ENCODE data around the gene TANC1.

TANC1 gene

GRCh38 chr2:158963071-158963470, 5.4 kb upstream of the TANC1 start:
- no peak for DNase-seq

DNA sequence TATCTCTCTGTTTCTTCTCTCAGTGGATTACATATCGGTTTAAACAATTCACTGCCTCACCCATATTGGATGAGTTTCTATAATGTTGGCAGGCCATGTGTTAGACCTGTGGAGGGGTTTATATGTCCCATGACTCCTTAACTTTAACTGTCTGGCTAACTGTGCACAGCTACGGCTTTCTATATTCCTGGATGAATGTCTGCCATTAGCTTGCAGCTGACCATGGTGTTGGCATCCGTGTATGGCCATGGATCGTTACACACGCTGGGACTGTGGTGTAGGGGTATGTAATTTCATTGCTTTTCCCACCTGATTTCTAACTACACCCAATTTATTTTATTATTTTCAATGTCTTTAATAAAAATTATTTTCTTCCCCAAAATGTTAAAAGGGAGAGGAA, 3.3 kb upstream of the TANC1 start:
- no peak for DNase-seq

DNA sequence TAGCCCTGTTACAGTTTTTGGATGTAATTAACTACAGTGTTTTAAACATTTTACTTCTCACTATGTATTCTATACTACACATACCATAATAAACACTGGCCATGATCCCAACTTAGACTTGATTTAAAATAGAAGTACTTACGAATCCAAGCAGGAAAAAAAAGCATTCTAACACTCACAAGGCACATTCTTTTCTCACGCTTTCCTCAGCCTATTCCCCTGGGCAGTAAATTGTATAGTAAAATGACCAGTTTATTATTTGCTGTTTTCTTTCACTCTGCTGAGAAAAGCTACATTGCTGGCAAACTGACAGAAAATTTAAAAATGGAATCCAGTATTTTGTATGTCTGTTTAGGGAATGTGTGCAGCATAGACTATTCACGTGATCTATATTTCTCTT, 2.8 kb upstream of the TANC1 start:
- DNase-seq = no peak

GRCh38 chr2:158966312-158966711, 2.1 kb upstream of the TANC1 start:
- DNase-seq = no peak

DNA sequence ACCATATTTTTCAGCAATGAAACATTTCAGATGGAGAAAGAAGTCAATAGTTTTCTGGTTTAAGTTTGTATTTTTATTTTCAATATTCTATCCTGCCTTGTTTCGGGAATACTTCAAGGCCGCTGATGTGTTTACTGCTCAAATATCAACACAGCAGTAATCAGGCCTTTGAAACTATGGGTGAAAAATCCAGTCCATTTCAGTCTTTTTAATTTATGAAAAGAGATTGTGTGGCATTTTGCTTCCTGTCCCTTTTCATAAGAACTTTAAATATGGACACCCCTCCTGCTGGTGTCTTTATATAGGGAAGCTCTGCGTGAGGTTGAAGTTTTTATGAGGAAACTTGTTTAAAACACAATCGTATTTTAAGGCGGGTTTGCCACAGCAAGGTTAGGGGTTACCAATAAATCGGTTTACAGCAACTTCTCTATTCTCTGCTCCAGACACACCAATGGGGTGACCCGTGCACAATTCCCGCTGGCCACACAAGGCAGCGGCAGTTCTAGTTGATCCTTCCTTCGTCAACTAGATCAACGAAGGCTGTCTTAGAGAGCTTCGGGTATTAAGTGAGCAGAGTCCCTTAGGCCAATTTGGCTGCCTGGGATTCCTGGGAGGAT, 1.2 kb upstream of the TANC1 start:
- DNase-seq = no peak

DNA sequence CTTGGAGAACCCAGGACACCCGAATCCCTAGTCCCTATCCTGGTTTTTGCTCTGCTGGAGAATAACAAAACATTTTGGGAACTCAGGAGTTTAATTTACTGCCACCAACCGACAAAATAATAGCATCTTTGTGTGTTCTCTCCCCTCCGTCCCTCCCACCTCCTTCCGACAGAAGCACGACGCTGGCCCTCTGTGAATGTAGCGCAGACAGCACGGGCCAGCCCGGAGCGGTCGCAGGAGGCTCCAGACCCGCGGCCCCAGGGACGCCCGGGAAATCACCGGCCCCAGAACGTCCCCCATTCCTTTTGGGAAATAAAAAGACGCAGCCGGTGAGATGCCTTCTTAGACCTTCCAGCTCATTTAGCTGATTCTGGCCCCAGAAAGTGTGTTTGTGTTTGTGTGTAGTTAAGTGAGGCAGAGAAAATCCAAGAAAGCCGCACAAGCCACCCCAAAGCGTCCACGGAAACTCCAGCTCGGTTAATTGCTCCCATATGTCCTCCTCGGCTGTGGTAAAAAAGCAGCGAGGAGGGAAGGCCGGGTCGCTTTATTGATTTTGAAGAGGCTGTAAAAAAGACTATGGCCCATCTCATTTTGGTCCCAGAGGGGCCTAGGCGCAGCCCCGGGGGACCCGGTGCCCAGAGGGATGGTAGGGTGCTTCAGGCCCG, 577 bp upstream of the TANC1 start:
- peak; percentile 17 for DNase-seq

GRCh38 chr2:158969162-158969714, 798 bp downstream of the TANC1 start:
- DNase-seq = no peak

DNA sequence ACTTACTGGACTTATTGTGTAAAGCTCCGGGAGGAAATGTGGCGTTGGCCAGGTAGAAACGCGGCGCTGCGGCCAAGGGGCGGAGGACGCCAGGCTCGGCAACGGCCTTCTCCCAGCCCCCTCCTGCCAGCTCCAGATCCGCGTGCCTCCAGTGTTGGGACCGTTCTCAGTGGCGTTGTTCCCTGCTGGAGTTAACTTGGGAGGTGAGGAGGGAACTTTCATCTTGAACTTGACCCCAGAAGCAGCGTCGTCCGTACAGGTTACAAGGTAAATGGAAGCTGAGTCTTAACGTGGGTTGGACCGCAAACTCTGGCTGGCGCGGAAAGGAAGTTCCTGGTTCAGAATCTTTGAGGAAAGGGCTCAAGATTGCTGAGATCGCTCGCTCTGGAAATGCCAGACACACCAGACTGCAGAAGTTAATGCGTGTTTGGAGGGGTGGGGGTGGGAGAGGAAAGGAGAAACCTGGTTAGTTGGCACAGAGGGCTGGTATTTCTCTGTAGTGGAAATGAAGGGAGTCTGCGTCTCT, 1.3 kb downstream of the TANC1 start:
- DNase-seq = no peak

DNA sequence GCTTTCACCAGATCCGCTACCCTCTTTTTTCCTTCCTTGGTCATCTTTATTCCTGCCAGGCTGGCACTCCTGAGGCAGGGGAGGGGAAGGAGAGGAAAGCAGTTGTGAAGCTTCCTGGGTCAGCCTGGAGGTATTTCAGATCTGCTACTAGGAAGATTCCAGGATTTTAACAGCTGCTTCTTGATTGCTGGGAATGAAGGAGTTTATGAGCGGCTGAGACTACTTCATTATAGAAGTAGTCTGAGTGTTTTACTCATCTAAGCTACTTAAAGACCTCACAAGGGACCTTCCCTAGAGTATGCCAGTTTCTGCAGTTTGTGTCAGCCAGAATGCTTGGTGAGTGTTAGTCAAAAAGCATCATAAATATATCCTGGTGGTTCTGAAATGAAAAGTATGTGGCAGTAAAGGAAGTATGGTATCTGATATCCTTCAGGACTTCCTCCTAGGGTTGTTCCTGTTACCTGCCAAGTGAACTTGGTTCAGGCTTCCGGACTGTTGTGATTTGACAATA, 1.9 kb downstream of the TANC1 start:
- no peak for DNase-seq

GRCh38 chr2:158973116-158973956, 4.9 kb downstream of the TANC1 start:
- no peak for DNase-seq

DNA sequence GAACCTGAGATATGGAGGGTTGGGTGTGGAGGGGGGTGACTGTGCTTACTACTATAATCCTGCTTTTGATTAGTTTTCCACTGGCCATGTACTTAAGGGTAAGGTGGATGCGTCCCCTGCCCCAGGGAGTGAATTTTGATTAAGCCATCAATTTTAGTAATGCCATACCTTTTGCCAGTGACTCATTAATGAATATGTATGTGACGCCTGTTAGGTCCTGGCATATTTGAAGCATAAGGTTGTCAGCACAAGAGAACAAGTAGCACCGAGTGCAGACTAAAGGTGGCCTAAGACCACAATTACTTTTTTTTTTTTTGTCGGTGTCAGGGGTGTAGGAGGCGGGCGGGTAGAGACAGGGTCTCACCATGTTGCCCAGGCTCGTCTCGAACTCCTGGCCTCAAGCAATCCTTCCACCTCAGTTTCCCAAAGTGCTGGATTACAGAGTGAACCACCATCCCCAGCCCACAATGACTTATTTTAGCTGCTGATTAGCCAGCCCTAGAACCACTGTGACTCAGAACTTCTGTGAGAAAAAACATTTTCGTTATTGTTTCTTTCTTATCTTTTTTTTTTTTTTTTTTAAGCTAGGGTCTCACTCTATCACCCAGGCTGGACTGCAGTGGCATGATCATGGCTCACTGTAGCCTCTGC, 7.0 kb downstream of the TANC1 start:
- no peak for DNase-seq

- no peak for DNase-seq
These were observed 11.3 kb downstream of the TANC1 start for GRCh38 chr2:158979772-158980171.

DNA sequence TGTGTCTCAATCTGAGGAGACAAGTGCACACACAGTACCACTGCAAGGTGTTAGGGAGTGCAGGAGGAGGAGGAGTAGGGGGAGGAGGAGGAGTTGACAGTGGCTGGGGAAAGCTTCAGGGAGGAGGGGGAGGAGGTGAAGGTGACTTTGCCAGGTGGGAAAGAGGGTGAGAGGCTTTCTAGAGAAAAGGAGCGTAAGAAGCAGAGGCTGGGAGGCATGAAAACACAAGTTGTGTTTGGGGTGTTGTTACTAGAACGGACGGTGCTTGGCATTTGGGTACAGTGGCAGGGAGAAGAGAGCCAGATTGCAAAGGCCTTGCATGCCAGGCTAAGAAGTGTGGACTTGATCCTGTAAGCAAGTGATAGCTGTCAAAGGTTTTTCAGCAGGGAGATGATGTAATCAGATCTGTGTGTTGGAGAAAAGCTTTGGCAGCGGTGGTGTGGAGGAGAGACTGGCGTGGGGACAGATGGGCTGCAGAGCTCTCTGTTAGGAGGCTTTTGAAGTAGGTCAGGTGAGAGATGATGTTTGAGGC, 16.2 kb downstream of the TANC1 start:
- DNase-seq = no peak

DNA sequence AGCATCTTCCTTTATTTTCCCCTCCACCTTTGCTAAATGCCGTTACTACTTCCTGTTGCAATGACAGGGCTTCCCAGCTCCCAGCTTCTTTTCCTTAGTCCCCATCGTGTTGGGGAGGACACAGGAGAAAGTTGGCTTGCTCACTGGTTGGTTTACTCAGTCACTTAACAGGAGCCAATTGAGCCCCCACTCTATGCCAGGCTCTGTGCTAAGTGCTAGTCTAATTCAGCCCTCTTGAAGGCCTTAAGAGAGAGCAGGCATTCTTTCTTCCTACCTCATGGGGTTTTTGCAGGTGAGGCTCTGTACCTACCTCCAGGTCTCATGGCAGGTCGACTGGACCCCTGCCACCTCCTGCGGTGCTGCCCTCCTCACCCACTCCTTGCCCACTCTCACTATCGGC, 20.1 kb downstream of the TANC1 start:
- no peak for DNase-seq

DNA sequence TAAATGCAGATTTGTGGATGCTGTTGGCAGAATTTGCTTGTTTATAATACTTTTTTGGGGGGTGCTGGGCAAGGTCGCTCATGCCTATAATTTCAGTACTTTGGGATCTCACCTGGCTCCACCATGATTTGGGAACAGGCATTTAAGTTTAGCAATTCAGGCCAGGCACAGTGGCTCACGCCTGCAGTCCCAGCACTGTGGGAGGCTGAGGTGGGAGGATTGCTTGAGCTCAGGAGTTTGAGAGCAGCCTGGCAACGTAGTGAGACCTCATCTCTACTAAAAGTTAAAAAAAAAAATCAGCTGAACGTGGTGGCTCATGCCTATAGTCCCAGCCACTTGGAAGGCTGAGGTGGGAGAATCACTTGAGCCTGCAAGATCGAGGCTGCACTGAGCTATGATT, 20.7 kb downstream of the TANC1 start:
- DNase-seq = no peak

GRCh38 chr2:158990397-158991214, 22.2 kb downstream of the TANC1 start:
- DNase-seq = peak; percentile 24

DNA sequence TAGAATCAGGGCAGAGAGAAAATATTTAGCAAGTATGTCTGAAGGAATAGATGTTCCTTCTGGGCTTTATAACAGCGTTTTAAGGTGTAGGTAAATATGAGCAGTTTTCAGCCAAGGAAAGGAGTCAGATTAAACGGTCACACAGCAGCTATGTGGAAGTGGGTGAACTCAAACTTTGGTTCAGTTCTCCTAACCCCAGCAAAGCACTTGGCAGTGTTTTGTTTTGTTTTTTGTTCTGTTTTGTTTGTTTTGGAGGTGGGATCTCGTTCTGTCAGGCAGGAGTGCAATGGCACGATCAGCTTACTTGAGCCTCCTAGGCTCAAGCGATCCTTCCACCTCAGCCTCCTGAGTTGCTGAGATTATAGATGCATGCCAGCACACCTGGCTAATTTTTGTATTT, 24.6 kb downstream of the TANC1 start:
- DNase-seq = no peak

DNA sequence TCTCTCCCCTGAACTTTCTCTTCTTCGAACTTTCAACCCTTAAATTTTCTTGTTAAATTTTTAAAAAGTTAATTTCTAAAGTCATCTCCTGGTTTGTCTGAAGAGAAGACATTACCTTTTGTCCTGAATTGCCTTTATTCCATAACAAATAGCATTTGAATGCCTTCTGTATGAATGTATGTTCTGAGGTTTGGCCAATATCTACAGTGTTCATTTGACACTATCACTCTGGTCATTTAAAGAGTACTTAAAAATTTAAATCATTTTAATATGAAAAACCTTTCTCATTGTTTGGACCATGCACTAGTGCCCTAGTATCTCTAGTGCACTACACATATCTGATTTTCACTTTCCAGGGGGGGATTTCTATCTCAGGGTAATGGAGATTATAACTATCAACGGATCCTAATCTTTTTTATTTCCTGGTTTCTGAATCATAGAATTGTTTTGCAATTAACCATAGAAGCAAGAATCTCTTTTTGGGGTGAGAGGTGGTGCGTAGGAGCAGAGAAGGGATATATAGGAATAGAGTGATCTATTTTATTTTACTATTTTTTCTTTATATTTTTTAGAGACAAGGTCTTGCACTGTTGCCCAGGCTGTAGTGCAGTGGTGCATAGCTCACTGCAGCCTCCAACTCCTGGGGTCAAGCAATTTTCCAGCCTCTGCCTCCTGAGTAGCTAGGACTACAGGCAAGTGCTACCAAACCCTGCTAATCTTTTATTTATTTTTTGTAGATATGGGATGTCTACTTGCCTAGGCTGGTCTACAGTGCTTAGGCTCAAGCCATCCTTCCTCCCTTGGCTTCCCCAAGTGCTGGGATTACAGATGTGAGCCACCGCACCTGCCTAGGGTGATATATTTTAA, 25.5 kb downstream of the TANC1 start:
- no peak for DNase-seq

DNA sequence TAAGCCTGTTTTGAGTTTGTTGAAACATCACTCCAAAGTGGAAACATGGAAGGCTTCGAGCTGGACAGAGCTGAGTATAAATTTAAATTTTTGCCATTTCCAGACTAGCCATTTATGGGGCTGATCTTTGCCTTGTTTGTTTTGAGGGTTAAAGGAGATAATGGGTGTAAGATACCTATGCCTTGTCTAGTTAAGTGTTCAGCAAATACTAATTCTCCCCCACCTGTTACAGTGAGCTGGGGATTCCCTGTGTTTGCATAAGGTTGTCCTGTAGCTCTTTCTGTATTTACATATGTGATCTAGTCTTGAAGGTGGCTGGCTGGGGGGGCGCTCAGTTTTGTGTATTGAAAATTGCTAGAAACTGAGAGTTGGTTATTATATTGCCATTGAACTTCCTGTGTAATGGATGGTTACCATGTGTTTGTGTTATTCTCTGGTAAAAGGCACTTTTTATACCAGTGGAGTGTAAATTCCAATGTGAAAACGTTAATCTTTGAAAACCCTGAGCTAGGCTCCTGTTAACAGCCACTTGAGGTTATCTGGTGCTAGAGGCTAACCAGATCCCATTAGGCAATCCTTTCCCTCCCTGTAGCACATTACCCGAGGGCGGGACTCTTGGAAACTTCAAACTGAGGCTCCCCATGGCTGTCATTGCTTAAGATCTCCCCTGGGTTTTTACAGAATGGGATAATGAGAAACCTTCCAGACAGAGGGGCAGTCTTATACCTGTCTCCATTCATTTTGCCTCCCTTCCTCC, 26.7 kb downstream of the TANC1 start:
- no peak for DNase-seq

- no peak for DNase-seq
These were observed 27.2 kb downstream of the TANC1 start for GRCh38 chr2:158995677-158996049.
